Liver (tissue), 9 donors: Measurements from ENCODE around the gene PPP1R14D. TPM values are rescaled to one million over a fixed set of nuclear protein-coding genes. Genes with fewer than 3 reads are reported as not detected.

Source experiments
- DNase-seq: peaks from one replicate; pipeline ENCODE4 v3.0.0-alpha.2; 2017; ENCODE audit warnings: low spot score
- H3K27ac ChIP-seq, 2 donors: one replicate each; pipeline ENCODE4 v1.7.0; 2013; ENCODE audit warnings: inconsistent platforms in 2 of 2, low read length in 2 of 2, control low read depth in 1 of 2, low read depth in 1 of 2, mild to moderate bottlenecking in 1 of 2
- H3K27me3 ChIP-seq, 4 donors: one replicate each; pipeline versions ENCODE4 v1.6.1 to v1.7.0; 2013; ENCODE audit warnings: low read length in 3 of 4, inconsistent platforms in 1 of 4, mild to moderate bottlenecking in 1 of 4, moderate library complexity in 1 of 4; ENCODE audit not compliant: control insufficient read depth in 4 of 4, insufficient read depth in 4 of 4
- H3K36me3 ChIP-seq, 4 donors: one replicate each; pipeline versions ENCODE4 v1.6.1 to v1.7.0; 2013; ENCODE audit warnings: low read length in 3 of 4, mild to moderate bottlenecking in 3 of 4, low read depth in 1 of 4, moderate library complexity in 1 of 4; ENCODE audit not compliant: control insufficient read depth in 4 of 4, insufficient read depth in 3 of 4
- H3K4me1 ChIP-seq, 4 donors: one replicate each; pipeline versions ENCODE4 v1.6.1 to v1.7.0; 2013; ENCODE audit warnings: low read length in 3 of 4, mild to moderate bottlenecking in 3 of 4, moderate library complexity in 1 of 4; ENCODE audit not compliant: control insufficient read depth in 4 of 4, insufficient read depth in 4 of 4
- H3K4me3 ChIP-seq, 3 donors: one replicate each; pipeline versions ENCODE4 v1.6.1 to v1.7.0; 2013; ENCODE audit warnings: low read length in 3 of 3, control low read depth in 1 of 3, low read depth in 1 of 3, mild to moderate bottlenecking in 1 of 3
- H3K9ac ChIP-seq, 2 donors: one replicate each; pipeline ENCODE4 v1.7.0; 2013; ENCODE audit warnings: low read length in 2 of 2, mild to moderate bottlenecking in 2 of 2, moderate library complexity in 2 of 2, control low read depth in 1 of 2, low read depth in 1 of 2
- H3K9me3 ChIP-seq, 4 donors: one replicate each; pipeline versions ENCODE4 v1.6.1 to v1.7.0; 2013; ENCODE audit warnings: low read length in 3 of 4; ENCODE audit not compliant: control insufficient read depth in 4 of 4
- ATF3 ChIP-seq: IDR thresholded peaks from 2 replicates; pipeline ENCODE4 v1.6.1; 2016; ENCODE audit warnings: antibody characterized with exemption
- CTCF ChIP-seq: fragments of 150-350 bp; IDR thresholded peaks from 2 replicates; pipeline ENCODE4 v1.5.1; 2017; ENCODE audit warnings: improper control_type of control experiment, low read depth, low read length; ENCODE audit not compliant: missing input control
- EGR1 ChIP-seq, 2 donors: IDR thresholded peaks; 2 replicates each; pipeline ENCODE4 v1.6.1; 2016 to 2018; ENCODE audit warnings: antibody characterized with exemption in 2 of 2, low read depth in 2 of 2
- FOXA1 ChIP-seq: IDR thresholded peaks from 2 replicates; pipeline ENCODE4 v1.6.1; 2016; ENCODE audit warnings: antibody characterized with exemption
- FOXA2 ChIP-seq: IDR thresholded peaks from 2 replicates; pipeline ENCODE4 v1.6.1; 2016; ENCODE audit warnings: antibody characterized with exemption
- GABPA ChIP-seq, 2 donors: IDR thresholded peaks in 1 of 2; conservative IDR thresholded peaks in 1 of 2; 2 replicates each; pipeline ENCODE4 v1.6.1; 2016; ENCODE audit warnings: antibody characterized with exemption in 2 of 2, mild to moderate bottlenecking in 1 of 2, moderate library complexity in 1 of 2
- HNF4A ChIP-seq, 2 donors: conservative IDR thresholded peaks; 2 replicates each; pipeline ENCODE4 v1.6.1; 2016; ENCODE audit warnings: antibody characterized with exemption in 2 of 2, mild to moderate bottlenecking in 2 of 2
- HNF4G ChIP-seq: IDR thresholded peaks from 2 replicates; pipeline ENCODE4 v1.6.1; 2016; ENCODE audit warnings: antibody characterized with exemption
- JUND ChIP-seq, 2 donors: IDR thresholded peaks; 2 replicates each; pipeline ENCODE4 v1.6.1; 2016; ENCODE audit warnings: antibody characterized with exemption in 2 of 2
- NR2F2 ChIP-seq: IDR thresholded peaks from 2 replicates; pipeline ENCODE4 v1.6.1; 2016; ENCODE audit warnings: antibody characterized with exemption
- RAD21 ChIP-seq, 2 donors: IDR thresholded peaks; 2 replicates each; pipeline ENCODE4 v1.6.1; 2016; ENCODE audit warnings: antibody characterized with exemption in 2 of 2, mild to moderate bottlenecking in 2 of 2
- REST ChIP-seq: IDR thresholded peaks from 2 replicates; pipeline ENCODE4 v1.6.1; 2016; ENCODE audit warnings: antibody characterized with exemption, mild to moderate bottlenecking
- RXRA ChIP-seq, 2 donors: IDR thresholded peaks; 2 replicates each; pipeline ENCODE4 v1.6.1; 2017 to 2018; ENCODE audit warnings: antibody characterized with exemption in 2 of 2, mild to moderate bottlenecking in 1 of 2
- SP1 ChIP-seq: IDR thresholded peaks from 2 replicates; pipeline ENCODE4 v1.6.1; 2018; ENCODE audit warnings: antibody characterized with exemption, mild to moderate bottlenecking
- YY1 ChIP-seq: IDR thresholded peaks from 2 replicates; pipeline ENCODE4 v1.6.1; 2016; ENCODE audit warnings: antibody characterized with exemption, mild to moderate bottlenecking
- WGBS: extraction: QIAGEN DNeasy Blood & Tissue Kit; methylation state at CpG from one replicate; pipeline ENCODE4 v1.1.7; 2013; 5-methylcytosine and 5-hydroxymethylcytosine counted together
- polyA plus RNA-seq, 2 donors: library from polyadenylated mRNA; stranded (reverse) in 1 of 2; unstranded in 1 of 2; fragments of 200-250 nt in 1 of 2; fragments of >200 nt in 1 of 2; fragmentation: Nextera tagmentation in 1 of 2; extraction: Ambion mirVana in 1 of 2; gene quantifications; one replicate each; pipeline versions ENCODE4 v1.2.1 to v1.2.3, GENCODE V29; 2013 to 2015
- total RNA-seq, 2 donors: library from RNA; depleted of rRNA; stranded (reverse); fragments of >200 nt; gene quantifications; one replicate each; pipeline ENCODE4 v1.2.3, GENCODE V29; 2014
- TF ChIP-seq, protein P1 (sequence below): IDR thresholded peaks from 2 replicates; pipeline ENCODE4 v1.6.1; 2016; ENCODE audit warnings: antibody characterized with exemption
- TF ChIP-seq, protein P2 (sequence below): IDR thresholded peaks from 2 replicates; pipeline ENCODE4 v1.6.1; 2016; ENCODE audit warnings: antibody characterized with exemption
- donor health status: healthy.
- donor health status: healthy.
- donor health status: healthy.
- donor health status: healthy.
- donor health status: healthy.

Gene PPP1R14D
- total and polyA plus RNA-seq, 4 donors = not detected

- TF ChIP-seq FOXA2 = no peak
- no peak for TF ChIP-seq FOXA1
Measured at GRCh38 chr15:40829115-40829514, 607 bp upstream of the PPP1R14D start (continued).

GRCh38 chr15:40826423-40827075 lies 2.0 kb downstream of the PPP1R14D start:
- H3K27me3 ChIP-seq = no peaks in the 10 kb centered on the region

DNA sequence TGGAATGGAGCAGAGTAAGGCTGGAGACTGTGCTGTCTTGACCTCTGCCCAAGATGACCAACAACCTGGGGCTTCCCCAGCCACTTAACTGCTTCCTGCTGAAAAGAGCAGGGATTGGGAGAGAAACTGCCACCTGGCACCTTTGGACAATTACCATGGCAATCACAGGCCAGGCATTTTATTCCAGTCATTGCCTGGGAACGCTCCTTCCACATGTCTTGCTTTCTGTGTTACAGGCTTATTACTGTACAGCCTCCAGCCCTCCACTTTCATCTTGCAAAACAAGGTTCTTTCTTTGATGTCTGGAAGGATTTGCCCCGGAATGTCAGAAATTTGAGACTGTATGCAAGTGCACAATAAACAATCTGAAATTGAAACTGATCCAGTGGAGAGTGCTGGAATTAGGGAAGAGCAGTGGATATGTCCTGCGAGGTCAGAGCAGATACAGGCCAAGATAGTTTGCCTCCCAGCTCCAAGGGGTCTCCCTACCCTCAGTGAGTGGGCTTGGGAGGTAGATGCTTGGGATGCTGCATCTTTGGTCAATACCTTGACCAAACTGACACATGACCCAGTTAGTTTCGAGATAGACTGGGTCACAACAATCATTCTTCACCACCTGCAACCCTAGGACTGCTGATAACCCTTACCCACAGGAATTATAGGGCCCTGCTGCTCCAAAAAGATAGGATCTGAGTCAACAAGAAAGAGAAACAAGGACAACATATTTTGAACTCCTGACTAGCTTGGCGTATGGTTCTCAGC lies 2.7 kb downstream of the PPP1R14D start:
- TF ChIP-seq GABPA (IDR thresholded peaks at IDR 0.05 in 1 of 2, conservative IDR thresholded peaks at IDR 0.05 in 1 of 2) (no peak), JUND (IDR thresholded peaks at IDR 0.05) (no peak), RXRA (IDR thresholded peaks at IDR 0.05) (no peak), HNF4G (no peak), CTCF (no peak), YY1 (no peak), FOXA2 (no peak), REST (no peak), RAD21 (IDR thresholded peaks at IDR 0.05) (no peak), HNF4A (conservative IDR thresholded peaks at IDR 0.05) (no peak), ATF3 (no peak), NR2F2 (no peak), FOXA1 (no peak), EGR1 (IDR thresholded peaks at IDR 0.05; ENCODE audit: low read depth in 2 of 2) (no peak)
- TF ChIP-seq, protein P1, sequence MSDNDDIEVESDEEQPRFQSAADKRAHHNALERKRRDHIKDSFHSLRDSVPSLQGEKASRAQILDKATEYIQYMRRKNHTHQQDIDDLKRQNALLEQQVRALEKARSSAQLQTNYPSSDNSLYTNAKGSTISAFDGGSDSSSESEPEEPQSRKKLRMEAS = no peak
- TF ChIP-seq, protein P2, sequence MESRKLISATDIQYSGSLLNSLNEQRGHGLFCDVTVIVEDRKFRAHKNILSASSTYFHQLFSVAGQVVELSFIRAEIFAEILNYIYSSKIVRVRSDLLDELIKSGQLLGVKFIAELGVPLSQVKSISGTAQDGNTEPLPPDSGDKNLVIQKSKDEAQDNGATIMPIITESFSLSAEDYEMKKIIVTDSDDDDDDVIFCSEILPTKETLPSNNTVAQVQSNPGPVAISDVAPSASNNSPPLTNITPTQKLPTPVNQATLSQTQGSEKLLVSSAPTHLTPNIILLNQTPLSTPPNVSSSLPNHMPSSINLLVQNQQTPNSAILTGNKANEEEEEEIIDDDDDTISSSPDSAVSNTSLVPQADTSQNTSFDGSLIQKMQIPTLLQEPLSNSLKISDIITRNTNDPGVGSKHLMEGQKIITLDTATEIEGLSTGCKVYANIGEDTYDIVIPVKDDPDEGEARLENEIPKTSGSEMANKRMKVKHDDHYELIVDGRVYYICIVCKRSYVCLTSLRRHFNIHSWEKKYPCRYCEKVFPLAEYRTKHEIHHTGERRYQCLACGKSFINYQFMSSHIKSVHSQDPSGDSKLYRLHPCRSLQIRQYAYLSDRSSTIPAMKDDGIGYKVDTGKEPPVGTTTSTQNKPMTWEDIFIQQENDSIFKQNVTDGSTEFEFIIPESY = no peak
- Histone ChIP-seq H3K9ac (no peak overlapping the region), H3K9me3 (no peaks in the 10 kb centered on the region), H3K27ac (no peak overlapping the region), H3K36me3 (no peaks in the 10 kb centered on the region), H3K4me3 (no peak overlapping the region), H3K4me1 (no peaks in the 10 kb centered on the region), H3K27me3 (no peaks in the 10 kb centered on the region)
- DNase-seq = no peak
- WGBS = 84% methylated on average over 5 of the region's 5 CpGs

More at GRCh38 chr15:40826423-40827075, 2.0 kb downstream of the PPP1R14D start:
- Histone ChIP-seq H3K4me3 (no peak overlapping the region), H3K9me3 (no peaks in the 10 kb centered on the region), H3K36me3 (no peaks in the 10 kb centered on the region), H3K4me1 (no peaks in the 10 kb centered on the region), H3K27ac (no peak overlapping the region), H3K9ac (no peak overlapping the region)
- TF ChIP-seq HNF4G (no peak), FOXA2 (no peak), SP1 (no peak), GABPA (IDR thresholded peaks at IDR 0.05 in 1 of 2, conservative IDR thresholded peaks at IDR 0.05 in 1 of 2) (no peak), JUND (IDR thresholded peaks at IDR 0.05) (no peak)
- DNase-seq = no peak
- 91% methylated on average over 4 of the region's 4 CpGs for WGBS
